Urothelium cell line (cell line): Measurements from ENCODE around the gene C4B.
"Not testable (repeated sequence)": the region's sequence is repeated elsewhere in the genome, so short reads cannot be mapped to it uniquely, and the experiment has no call there.

ENCODE experiments used
- DNase-seq: peaks from one replicate; pipeline ENCODE4 v3.0.0; 2011; ENCODE audit warnings: low spot score, mixed read lengths
- FAIRE-seq: peaks from 2 replicates; lab custom pipeline; 2011; peaks lifted over from hg19 to GRCh38; lab: Jason Lieb, UNC

C4B gene

GRCh38 chr6:32049149-32049548, 34.6 kb downstream of the C4B start:
- not testable (repeated sequence) for DNase-seq

GRCh38 chr6:32049736-32050135, 35.1 kb downstream of the C4B start:
- FAIRE-seq, DNase-seq: not testable (repeated sequence)

More at GRCh38 chr6:32049149-32049548, 34.6 kb downstream of the C4B start:
- not testable (repeated sequence) for FAIRE-seq

- no peak for FAIRE-seq
- DNase-seq, result no peak
Observed at GRCh38 chr6:32050562-32050961, 36.0 kb downstream of the C4B start.

- DNase-seq, FAIRE-seq: not testable (repeated sequence)
Observed at GRCh38 chr6:32052626-32053025, 38.0 kb downstream of the C4B start.

- not testable (repeated sequence) for DNase-seq, FAIRE-seq
Observed at GRCh38 chr6:32053314-32053713, 38.7 kb downstream of the C4B start.

- not testable (repeated sequence) for DNase-seq, FAIRE-seq
Observed at GRCh38 chr6:32055756-32056155, 41.2 kb downstream of the C4B start.

- no peak for FAIRE-seq
- no peak for DNase-seq
Observed at GRCh38 chr6:32056254-32056653, 41.7 kb downstream of the C4B start.

GRCh38 chr6:32057966-32058365, 43.4 kb downstream of the C4B start:
- FAIRE-seq, result no peak
- no peak for DNase-seq

GRCh38 chr6:32058511-32058963, 43.9 kb downstream of the C4B start:
- FAIRE-seq (no peak), DNase-seq (no peak)

- no peak for DNase-seq
- no peak for FAIRE-seq
Observed at GRCh38 chr6:32060966-32061655, 46.5 kb downstream of the C4B start.

GRCh38 chr6:32064706-32065105, 50.1 kb downstream of the C4B start:
- FAIRE-seq (no peak), DNase-seq (no peak)

GRCh38 chr6:32067521-32067920, 52.9 kb downstream of the C4B start:
- DNase-seq, FAIRE-seq: not testable (repeated sequence)

GRCh38 chr6:32068315-32068714, 53.7 kb downstream of the C4B start:
- DNase-seq, FAIRE-seq: not testable (repeated sequence)

- FAIRE-seq (no peak), DNase-seq (no peak)
Observed at GRCh38 chr6:32068867-32069266, 54.3 kb downstream of the C4B start.

- DNase-seq (no peak), FAIRE-seq (no peak)
Observed at GRCh38 chr6:32069460-32069859, 54.9 kb downstream of the C4B start.

- DNase-seq (no peak), FAIRE-seq (no peak)
Observed at GRCh38 chr6:32069878-32070515, 55.4 kb downstream of the C4B start.

- no peak for FAIRE-seq
- no peak for DNase-seq
Observed at GRCh38 chr6:32070814-32071543, 56.4 kb downstream of the C4B start.

- no peak for FAIRE-seq
- DNase-seq, result no peak
Observed at GRCh38 chr6:32073101-32073500, 58.5 kb downstream of the C4B start.

- DNase-seq (no peak), FAIRE-seq (no peak)
Observed at GRCh38 chr6:32073613-32074012, 59.0 kb downstream of the C4B start.

GRCh38 chr6:32074996-32075532, 60.5 kb downstream of the C4B start:
- FAIRE-seq, result no peak
- no peak for DNase-seq

GRCh38 chr6:32075781-32076180, 61.2 kb downstream of the C4B start:
- DNase-seq (no peak), FAIRE-seq (no peak)
